HG03025 (cell line): ENCODE data around the gene MYRFL.

ENCODE experiments used
- ATAC-seq: cut with Tn5 transposase; IDR thresholded peaks from one replicate; pipeline ENCODE4 v1.9.1; 2021; ENCODE audit warnings: mild to moderate bottlenecking, moderate library complexity; ENCODE audit not compliant: unreplicated experiment, low FRiP score

The MYRFL gene

DNA sequence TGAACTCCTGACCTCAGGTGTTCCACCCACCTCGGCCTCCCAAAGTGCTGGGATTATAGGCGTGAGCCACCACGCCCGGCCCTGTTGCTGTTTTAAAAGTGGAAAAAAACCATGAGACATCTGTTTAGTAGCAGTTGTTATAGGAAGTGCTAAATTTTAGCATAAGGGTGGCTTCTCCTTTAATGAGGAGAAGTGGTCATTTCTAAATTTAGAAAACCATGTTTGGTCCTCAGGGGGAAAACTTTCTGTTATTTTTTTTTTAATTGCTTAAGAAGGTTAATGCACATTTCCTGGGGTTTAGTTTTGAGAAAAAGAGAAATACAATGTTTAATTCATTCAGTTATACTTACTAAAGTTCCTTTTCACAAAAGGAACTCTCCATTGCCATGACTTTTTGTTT is 102.1 kb downstream of the MYRFL start:
- no peak for ATAC-seq

GRCh38 chr12:69929125-69929524 is 104.1 kb downstream of the MYRFL start:
- no peak for ATAC-seq

DNA sequence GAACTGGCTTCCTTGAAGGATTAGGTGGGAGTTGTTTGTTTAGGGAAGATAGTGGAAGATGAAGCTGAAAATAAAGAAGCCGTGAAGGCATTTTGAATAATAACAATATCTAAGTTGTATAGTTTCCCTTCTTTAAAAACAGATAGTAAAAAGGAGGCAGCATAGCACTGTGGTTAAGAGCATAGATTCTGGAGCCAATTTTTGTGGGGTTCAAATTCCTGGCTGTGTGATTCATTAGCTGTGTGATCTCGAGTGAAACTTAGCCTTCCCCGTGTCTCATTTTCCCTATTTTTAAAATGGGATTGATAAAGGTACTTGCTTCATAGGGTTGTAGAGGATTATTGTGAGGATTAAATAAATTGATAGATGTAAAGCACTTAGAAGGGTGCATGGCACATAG is 104.5 kb downstream of the MYRFL start:
- ATAC-seq, result no peak

DNA sequence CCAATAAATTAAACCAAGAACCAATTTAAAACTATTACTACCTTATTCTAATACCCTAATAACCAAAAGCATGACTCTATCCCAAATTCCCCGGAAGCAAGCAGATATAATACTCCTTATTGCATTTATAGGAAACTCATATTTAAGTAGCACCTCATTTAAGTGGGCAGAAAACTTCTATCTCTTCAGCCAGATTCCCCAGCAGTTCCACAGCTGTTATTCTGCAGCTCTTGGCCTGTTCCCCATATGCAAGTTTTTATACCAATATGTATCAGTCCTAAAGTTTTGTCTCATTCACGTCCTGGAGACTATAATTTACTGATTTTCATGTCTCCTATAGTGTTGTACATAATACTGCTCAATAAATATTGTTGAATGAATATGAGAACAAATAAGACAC is 106.5 kb downstream of the MYRFL start:
- ATAC-seq, result no peak

- ATAC-seq, result no peak
These were observed 107.1 kb downstream of the MYRFL start for GRCh38 chr12:69932154-69932553.

DNA sequence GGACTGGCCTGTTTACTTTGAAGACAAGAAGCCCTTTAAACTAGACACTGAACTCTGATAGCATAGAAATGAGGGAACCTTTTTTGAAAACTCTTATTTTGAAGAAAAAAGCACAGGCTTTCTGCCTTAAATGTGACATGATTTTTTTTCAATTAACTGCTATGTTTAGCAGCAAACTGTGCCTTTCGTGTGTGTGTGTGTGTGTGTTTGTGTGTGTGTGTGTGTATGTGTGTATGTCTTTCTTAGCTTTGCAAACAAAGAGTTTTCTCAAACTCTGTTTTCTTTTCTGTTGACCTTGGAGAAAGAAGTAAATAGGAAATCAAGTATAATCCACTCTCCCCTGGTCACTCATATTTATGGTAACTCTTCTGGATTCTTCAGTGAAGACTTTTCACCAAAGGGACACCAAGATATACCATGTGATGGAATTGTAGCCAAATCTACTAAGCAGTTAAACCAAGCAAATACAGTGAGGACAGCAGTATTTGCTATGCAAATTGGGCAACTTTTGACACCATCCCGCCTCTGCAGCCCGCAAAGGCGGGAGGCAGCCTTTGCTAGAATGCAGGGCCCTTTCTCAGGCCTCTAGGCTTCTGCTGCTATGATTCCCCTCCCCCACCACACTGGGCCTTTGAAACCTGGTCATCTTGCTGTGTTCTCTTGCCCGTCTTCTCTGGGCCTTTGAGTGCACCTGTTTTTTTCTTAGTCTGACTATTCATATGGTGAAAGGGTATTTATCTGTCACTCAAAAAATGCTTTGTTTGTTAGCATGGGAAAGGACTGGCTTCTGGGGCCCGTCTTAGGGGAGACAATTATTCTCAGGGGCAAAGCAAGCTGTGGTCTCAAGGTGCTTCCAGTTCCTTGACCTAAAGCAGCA is 107.9 kb downstream of the MYRFL start:
- ATAC-seq, result peak; percentile 73

GRCh38 chr12:69934011-69934410 is 109.0 kb downstream of the MYRFL start:
- no peak for ATAC-seq

DNA sequence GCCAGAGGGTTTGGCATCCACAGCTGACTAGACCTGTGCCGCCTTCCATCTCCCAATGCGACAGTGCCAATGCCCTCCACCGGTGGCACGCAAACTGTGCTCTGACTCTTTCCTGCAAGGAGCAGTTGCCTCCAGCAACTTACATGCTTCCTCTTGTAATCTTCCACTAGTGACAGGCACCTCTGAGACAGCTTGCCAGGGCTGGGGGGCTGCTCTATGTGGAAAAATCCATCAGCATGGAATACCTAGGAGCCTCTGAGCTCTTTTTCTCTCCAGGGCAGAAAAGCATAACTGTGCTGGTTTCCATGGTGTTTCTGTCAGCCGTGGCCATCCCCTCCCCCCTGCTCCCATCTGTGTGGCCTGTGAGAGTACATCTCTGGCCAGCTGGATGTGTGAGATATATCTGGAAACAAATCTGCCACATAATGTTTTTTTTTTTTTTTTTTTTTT is 110.6 kb downstream of the MYRFL start:
- ATAC-seq, result no peak

GRCh38 chr12:69936214-69936731 is 111.2 kb downstream of the MYRFL start:
- ATAC-seq, result no peak

- no peak for ATAC-seq
These were observed 111.7 kb downstream of the MYRFL start for GRCh38 chr12:69936766-69937165.

- no peak for ATAC-seq
These were observed 122.1 kb downstream of the MYRFL start for GRCh38 chr12:69947123-69947522.

DNA sequence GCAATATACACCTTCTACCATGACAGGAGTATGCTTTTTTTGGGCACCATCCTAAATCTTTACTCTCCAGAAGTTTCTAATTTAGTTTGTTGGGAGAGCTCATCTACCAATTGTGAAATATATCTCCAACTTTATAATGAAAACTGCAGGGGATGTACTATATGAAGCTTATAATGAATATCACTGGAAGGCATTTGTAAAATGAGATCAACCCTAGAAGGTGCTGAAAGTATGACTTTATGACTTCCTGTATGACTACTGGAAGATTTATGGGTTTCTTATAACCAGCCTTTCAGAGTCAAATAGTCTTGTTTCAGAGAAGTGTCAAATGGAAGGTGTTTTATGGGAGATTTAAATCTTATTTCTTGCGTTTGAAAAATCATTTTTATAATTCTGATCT is 122.9 kb downstream of the MYRFL start:
- ATAC-seq, result no peak

GRCh38 chr12:69948851-69949250 is 123.8 kb downstream of the MYRFL start:
- no peak for ATAC-seq

- ATAC-seq, result no peak
These were observed 124.4 kb downstream of the MYRFL start for GRCh38 chr12:69949311-69950002.

DNA sequence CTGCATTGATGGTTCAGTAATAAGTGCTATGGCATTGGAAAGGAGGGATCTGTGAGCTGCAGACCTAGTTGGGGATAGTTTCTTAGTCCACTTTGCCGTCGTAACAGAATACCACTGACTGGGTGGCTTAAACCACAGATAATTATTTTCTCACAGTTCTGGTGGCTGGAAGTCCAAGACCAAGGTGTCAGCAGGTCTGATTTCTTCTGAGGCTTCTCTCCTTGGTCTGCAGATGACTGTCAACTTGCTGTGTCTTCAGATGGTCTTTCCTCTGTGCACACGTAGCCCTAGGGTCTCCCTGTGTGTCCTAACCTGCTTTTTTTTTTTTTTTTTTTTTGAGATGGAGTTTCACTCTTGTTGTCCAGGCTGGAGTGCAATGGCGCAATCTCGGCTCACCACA is 126.1 kb downstream of the MYRFL start:
- ATAC-seq, result no peak

DNA sequence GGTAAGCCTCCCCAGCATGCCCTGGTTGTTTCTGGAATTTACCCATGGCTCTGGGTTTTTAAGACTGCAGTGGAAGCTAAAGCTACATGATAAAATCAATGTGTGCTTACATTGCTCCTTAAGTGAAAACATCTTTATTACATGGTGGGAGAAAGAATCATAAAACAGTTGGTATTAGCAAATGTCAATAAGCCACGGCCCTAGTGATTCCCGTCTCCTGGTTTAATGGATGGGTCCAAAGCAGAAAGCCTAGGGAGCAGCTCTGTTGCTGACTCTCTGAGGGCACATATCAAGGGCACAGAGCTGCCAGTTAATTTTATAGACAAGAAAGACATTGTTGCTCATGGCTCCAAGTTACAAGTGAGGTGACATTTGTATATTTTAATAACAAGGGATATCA is 127.9 kb downstream of the MYRFL start:
- ATAC-seq, result no peak

DNA sequence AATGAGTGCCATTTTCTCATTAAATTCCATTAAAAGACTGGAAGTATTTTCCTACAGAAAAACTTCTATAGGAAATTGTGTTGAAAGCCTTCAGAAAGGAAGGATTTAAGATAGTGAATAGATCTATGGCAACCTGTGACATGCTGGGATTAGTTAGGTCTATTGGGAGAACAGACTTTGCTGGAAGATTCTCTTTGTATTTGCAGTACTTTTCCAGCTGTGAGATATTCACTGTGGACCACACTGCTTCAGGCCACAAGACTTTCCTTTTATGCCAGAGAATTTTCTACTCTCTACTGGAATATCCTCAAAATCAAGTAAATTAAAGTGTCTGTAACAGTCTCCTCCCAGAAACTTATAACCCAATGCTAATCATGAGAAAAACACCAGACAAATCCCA is 136.2 kb downstream of the MYRFL start:
- no peak for ATAC-seq

- no peak for ATAC-seq
These were observed 141.4 kb downstream of the MYRFL start for GRCh38 chr12:69966409-69966808.

DNA sequence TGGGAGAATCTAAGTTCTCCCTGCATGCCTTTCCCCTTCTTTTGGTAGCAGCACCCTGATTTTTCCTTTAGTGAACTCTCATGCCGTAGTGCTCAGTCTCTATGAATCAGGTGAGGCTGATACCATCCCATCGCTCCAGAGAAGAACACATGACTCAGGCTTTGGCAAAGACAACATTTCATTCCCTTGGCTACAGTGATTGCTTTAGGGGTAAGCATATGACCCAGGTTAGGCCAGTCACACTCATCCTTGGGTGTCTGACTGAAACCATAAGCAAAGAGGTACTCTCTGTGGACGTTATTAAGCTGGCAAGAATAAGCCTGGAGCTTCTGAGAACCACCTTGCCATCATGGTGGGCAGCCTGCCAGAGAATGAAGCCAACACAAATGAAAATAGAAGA is 141.8 kb downstream of the MYRFL start:
- ATAC-seq, result no peak

DNA sequence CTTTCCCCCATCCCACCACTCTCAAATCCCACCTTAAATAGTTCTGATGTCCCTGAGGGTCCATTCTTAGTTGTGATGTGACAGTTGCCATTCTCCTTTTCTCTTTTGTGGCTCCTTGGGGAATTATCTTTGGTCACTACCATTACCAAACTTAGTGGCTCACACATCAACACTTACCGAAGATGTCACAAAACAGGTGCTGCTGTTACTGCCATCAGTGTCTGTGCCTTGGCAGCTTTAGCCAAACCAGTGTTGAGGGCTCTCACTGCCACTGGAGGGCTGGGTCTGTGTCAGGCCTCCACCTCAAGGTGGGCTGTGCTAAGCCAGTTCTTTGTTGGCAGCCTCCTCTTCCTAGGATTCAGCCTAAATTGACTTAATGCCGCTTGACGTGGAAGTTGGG is 144.0 kb downstream of the MYRFL start:
- no peak for ATAC-seq

GRCh38 chr12:69972136-69972535 is 147.1 kb downstream of the MYRFL start:
- no peak for ATAC-seq

GRCh38 chr12:69978020-69978419 is 153.0 kb downstream of the MYRFL start:
- ATAC-seq, result no peak
